ENCODE measurements around the gene KSR2. TPM values are rescaled to one million over a fixed set of nuclear protein-coding genes. Genes with fewer than 3 reads are reported as not detected.

The KSR2 gene
- total and polyA plus RNA-seq, 2 of the 13 experiments (the other 11 are each of a cell fraction or from before 2014, with no cell fraction given), result 0.02 TPM; not detected in 1

DNA sequence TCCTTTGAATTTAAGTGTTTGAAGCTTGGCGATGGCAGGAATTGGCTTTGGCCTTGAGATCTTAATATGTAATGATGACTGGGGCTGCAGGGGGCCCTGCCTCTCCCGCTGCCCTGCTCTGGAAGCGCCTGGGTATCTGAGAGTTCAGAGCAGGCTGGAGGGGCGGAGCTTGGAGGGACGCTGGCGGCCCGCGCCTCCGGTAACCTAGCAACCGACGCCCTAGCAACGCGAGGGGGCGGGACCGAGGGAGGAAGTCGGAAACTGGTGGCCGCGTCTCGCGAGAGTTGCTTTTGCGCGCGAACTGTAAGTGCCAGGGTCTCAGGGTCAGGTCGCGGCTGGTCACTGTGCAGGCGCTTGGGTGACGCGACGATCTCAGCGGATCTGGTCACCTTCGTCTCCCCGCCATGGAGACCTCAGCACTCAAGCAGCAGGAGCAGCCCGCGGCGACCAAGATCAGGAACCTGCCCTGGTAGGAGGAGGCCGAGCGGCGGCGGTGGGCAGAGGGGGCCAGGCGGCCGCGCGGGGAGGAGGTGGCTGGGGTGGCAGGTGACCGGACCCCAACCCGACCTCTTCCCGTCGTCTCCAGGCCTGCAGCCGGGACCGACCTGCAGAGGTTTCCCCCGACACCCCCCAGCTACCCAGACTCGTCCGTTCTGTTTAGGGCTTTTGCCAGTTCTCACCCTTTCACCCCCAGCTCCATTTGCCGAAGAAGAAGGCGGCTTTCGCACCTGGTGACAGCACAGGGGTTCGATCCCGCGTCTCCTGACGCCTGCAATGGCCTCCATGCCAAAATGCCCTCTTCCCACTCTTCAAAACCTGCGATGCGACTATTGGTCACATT is 47.9 kb upstream of the KSR2 start, which contains the start of gene RFC5 (continued):
- TF ChIP-seq, protein P1, sequence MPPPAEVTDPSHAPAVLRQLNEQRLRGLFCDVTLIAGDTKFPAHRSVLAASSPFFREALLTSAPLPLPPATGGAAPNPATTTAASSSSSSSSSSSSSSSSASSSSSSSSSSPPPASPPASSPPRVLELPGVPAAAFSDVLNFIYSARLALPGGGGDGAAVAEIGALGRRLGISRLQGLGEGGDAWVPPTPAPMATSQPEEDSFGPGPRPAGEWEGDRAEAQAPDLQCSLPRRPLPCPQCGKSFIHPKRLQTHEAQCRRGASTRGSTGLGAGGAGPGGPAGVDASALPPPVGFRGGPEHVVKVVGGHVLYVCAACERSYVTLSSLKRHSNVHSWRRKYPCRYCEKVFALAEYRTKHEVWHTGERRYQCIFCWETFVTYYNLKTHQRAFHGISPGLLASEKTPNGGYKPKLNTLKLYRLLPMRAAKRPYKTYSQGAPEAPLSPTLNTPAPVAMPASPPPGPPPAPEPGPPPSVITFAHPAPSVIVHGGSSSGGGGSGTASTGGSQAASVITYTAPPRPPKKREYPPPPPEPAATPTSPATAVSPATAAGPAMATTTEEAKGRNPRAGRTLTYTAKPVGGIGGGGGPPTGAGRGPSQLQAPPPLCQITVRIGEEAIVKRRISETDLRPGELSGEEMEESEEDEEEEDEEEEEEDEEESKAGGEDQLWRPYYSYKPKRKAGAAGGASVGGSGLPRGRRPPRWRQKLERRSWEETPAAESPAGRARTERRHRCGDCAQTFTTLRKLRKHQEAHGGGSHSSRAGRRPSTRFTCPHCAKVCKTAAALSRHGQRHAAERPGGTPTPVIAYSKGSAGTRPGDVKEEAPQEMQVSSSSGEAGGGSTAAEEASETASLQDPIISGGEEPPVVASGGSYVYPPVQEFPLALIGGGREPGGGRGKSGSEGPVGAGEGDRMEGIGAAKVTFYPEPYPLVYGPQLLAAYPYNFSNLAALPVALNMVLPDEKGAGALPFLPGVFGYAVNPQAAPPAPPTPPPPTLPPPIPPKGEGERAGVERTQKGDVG (CRISPR knock-in tag; IDR thresholded peaks at IDR 0.05; ENCODE audit: borderline replicate concordance), result peak; percentile 89; the same call in 1 of the 2 replicates
- TF ChIP-seq RFX1 (IDR thresholded peaks at IDR 0.05), result peak; percentile 99
- peak; percentile 84; the same call in 1 of the 2 replicates for TF ChIP-seq EEA1 (CRISPR knock-in tag; IDR thresholded peaks at IDR 0.05; ENCODE audit: borderline replicate concordance)
- TF ChIP-seq ASH2L (IDR thresholded peaks at IDR 0.05; ENCODE audit: insufficient read length, low read depth, low read length), result peak; percentile 83
- no peak for TF ChIP-seq SMAD9 (CRISPR knock-in tag; IDR thresholded peaks at IDR 0.05)
- peak; percentile 81; the same call in 1 of the 2 replicates for TF ChIP-seq U2AF2 (IDR thresholded peaks at IDR 0.05; ENCODE audit: low read depth, low read length)
- no peak for TF ChIP-seq ZNF343 (CRISPR knock-in tag; IDR thresholded peaks at IDR 0.05)
- peak; percentile 84 for TF ChIP-seq PHF20 (CRISPR knock-in tag; IDR thresholded peaks at IDR 0.05)
- TF ChIP-seq FOXM1 (CRISPR knock-in tag; IDR thresholded peaks at IDR 0.05), result no peak
- no peak for TF ChIP-seq HDAC6 (IDR thresholded peaks at IDR 0.05; ENCODE audit: low read depth, low read length)
- TF ChIP-seq, protein P2, sequence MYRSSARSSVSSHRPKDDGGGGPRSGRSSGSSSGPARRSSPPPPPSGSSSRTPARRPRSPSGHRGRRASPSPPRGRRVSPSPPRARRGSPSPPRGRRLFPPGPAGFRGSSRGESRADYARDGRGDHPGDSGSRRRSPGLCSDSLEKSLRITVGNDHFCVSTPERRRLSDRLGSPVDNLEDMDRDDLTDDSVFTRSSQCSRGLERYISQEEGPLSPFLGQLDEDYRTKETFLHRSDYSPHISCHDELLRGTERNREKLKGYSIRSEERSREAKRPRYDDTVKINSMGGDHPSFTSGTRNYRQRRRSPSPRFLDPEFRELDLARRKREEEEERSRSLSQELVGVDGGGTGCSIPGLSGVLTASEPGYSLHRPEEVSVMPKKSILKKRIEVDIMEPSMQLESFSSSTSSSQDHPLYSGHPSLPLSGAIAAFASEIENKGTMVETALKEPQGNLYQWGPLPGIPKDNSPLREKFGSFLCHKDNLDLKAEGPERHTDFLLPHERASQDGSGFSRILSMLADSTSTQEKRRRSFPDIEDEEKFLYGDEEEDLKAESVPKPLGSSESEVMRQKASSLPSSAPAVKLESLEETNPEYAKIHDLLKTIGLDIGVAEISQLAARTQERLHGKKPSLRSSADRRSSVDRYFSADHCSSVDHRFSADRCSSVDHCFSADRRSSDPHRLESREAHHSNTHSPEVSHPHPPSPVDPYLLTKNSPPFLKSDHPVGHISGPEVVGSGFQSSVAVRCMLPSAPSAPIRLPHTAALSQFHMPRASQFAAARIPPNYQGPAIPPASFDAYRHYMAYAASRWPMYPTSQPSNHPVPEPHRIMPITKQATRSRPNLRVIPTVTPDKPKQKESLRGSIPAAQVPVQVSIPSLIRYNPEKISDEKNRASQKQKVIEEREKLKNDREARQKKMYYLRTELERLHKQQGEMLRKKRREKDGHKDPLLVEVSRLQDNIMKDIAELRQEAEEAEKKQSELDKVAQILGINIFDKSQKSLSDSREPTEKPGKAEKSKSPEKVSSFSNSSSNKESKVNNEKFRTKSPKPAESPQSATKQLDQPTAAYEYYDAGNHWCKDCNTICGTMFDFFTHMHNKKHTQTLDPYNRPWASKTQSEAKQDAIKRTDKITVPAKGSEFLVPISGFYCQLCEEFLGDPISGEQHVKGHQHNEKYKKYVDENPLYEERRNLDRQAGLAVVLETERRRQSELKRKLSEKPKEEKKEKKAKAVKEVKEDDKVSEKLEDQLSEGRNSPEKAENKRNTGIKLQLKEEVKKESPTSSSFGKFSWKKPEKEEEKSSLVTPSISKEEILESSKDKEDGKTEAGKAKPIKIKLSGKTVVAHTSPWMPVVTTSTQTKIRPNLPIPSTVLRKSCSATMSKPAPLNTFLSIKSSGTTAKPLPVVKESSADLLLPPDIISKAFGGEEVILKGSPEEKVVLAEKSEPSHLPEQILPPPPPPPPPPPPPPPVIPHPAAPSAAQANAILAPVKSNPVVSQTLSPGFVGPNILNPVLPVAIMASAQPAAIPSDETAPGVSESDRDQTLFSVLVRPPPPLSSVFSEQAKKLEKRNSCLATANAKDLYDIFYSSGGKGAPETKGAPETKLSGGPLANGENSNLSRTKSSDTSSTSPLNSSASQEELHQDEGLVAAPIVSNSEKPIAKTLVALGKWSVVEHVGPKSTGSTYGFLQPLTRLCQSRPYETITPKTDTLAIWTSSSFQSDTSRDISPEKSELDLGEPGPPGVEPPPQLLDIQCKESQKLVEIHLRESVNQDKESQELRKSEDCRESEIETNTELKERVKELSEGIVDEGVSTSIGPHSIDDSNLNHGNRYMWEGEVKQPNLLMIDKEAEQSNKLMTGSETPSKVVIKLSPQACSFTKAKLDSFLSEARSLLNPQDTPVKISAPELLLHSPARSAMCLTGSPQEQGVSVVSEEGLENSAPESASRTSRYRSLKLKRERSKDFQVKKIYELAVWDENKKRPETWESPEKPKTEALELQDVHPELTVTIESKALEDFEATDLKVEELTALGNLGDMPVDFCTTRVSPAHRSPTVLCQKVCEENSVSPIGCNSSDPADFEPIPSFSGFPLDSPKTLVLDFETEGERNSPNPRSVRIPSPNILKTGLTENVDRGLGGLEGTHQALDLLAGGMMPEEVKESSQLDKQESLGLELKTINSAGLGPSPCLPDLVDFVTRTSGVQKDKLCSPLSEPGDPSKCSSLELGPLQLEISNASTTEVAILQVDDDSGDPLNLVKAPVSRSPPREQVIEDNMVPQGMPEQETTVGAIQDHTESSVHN (CRISPR knock-in tag; IDR thresholded peaks at IDR 0.05), result no peak
- TF ChIP-seq NFE2L2 (IDR thresholded peaks at IDR 0.05; ENCODE audit: low read length), result no peak
- 0 out of 2 replicates have a peak, but pooled peaks have one; percentile 19 for TF ChIP-seq GATAD2A (CRISPR knock-in tag; IDR thresholded peaks at IDR 0.05)
- TF ChIP-seq ERF (CRISPR knock-in tag; IDR thresholded peaks at IDR 0.05), result peak; percentile 85; the same call in 1 of the 2 replicates
- peak; percentile 97 for TF ChIP-seq SIN3A (IDR thresholded peaks at IDR 0.05; ENCODE audit: borderline replicate concordance, low read depth, low read length)
- TF ChIP-seq, protein P3, sequence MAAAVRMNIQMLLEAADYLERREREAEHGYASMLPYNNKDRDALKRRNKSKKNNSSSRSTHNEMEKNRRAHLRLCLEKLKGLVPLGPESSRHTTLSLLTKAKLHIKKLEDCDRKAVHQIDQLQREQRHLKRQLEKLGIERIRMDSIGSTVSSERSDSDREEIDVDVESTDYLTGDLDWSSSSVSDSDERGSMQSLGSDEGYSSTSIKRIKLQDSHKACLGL (CRISPR knock-in tag; IDR thresholded peaks at IDR 0.05), result 0 out of 2 replicates have a peak, but pooled peaks have one; percentile 49
- 0 out of 2 replicates have a peak, but pooled peaks have one; percentile 55 for TF ChIP-seq HOXD1 (CRISPR knock-in tag; IDR thresholded peaks at IDR 0.05)
- TF ChIP-seq TAF1 (CRISPR knock-in tag; IDR thresholded peaks at IDR 0.05), result peak; percentile 84

Measured in HepG2 (cell line).